ENCODE data around the gene EEF1AKMT2.
"Not testable (repeated sequence)": the region's sequence is repeated elsewhere in the genome, so short reads cannot be mapped to it uniquely, and the experiment has no call there.

The EEF1AKMT2 gene

DNA sequence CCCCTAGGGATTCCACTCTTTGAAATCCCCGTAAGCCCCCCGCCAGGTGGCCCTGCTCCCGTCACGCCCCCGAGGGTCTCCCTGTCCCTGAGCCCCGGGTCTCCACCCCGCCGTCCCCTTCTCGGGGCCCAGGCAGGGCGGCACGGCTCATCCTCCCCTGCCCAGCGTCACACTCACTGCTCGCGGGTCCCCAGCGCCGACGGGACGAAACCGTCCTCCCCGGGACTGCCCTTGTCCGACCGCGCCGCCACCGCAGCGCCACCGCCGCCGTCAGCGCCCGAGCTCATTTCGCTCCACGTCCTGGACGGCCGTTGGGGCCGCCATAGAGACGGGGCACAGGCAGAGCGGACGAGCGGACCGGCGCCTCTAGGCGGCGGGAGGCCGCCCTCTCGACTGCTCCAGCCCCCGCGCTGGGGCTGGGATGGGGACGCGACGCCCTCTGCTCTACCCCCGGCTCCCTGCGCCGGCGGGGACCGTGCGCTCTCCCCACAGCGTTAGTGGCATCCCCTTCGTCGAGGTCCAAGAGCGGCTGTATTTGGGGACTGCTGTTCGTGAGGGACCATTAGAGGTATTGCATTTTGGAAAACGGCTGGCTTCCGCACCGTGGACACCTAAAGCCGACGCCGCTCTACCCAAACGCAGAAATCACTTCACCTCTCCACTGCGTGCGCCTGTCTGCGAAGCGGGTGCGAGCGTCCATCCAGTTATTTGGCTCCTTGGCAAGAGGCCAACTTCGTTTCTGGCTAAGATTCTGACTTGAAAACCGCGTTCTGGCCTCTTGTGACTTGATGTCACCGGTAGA is at the start of gene EEF1AKMT2:
Gene EEF1AKMT2, minus strand, starts transcription at position 341 of the 802 bp plus-strand sequence. Its CDS starts 54 bp downstream, at position 287.
- peak; percentile 35 for DNase-seq (ENCODE audit: low read depth)

DNA sequence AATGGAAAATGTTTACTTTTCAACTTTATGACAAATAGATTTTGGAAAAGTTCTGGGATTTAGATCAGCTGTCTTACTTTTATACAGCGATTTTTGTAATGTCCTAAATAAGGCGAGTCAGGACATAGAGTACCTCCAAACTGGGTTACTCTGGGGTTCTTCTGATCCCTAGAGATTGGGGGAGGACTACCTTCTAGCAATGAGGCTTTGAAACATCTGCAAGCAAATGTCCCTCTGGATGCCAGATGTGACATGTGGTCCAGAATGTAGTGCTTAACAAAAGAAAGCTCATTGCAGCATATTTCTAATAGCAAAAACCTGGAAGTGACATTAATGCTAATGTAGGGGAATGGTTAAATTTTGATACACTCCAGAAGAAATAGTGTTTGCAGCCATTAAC is 46.0 kb upstream of the EEF1AKMT2 start:
- DNase-seq (ENCODE audit: low read depth) = no peak

DNA sequence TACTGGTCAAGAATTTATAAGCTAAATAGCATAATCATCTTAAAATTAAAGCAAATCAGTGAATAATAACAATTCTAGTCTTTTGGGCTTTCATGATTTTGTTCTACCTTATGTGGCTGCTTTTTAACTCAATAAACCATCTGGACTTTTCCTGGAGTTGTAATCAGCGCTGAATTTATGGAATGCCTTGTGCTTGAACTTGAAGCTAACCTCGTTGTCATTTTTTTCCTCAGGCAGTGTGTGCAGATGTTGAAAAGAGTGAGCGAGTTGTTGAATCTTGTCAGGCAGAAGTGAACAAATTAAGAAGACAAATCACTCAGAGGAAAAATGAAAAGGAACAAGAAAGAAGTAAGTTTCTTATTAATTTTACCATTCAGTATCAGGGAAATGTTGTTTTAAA is 39.4 kb upstream of the EEF1AKMT2 start:
- no peak for DNase-seq (ENCODE audit: low read depth)

DNA sequence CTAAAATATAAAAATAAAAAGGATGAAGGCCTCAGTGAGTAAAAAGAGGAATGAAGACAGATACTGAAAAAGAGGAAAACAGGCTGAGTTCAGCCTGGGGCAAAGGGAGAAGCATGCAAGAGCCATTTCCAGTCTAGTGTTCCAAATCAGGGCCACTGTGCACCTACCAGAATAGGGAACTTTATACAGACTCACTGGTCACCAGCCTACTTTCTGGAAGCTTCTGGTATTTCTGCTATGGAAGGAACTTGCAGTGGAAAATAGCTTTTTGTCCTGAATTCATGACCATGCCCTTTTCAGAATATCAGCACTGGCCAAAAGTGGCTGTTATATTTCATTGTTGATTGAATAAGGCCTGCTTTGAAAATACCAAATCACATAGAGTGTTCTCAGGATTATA is 38.8 kb upstream of the EEF1AKMT2 start:
- DNase-seq (ENCODE audit: low read depth) = no peak

DNA sequence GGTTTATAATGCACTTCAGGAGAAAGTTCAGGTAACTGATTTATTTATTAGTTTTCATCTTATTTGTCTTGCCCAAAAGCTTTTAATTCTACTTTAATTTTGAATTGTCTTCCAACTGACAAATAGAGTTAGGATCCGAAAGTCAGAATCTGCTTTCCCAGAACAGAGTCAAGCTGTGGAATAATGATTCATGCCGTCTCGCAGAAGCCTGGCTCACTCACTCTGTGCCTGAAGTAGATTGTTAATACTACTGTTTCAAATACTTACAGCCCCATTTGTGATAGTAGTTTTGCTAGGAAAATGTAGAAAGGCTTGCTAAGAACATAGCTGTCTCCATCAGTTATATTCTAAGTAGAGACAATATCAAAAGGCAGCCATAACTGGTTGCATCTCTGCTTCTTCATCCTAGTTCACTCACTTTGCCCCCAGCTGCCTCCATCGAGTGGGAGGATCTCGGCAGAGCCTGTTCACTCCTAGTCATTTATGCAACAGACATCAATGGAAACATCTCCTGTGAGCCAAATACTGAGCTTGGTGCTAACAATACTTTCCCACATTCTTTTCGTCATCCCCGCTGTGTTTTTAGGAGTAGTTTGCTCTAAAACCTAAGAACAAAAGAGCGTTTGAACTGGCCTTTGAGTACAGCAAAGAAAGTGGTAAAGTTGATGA is 37.9 kb upstream of the EEF1AKMT2 start:
- DNase-seq (ENCODE audit: low read depth) = no peak

DNA sequence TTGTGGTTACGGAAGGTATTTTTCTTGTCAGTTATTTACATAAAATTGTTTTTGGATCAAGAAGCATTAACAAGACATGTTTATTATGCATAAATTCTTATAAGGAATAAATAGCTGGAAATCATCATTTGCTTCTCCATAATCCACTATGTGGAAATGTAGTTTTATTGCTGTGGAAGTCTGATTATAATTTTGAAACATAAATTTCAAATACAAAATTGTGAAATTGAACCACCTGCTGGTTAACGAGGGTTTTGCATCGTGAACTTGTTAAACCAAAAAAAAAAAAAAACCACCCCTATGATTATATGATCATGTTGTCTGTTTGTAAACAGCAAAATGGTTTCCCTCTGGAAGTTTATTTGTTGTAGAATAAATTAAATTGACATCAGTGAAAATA is 35.8 kb upstream of the EEF1AKMT2 start:
- no peak for DNase-seq (ENCODE audit: low read depth)

DNA sequence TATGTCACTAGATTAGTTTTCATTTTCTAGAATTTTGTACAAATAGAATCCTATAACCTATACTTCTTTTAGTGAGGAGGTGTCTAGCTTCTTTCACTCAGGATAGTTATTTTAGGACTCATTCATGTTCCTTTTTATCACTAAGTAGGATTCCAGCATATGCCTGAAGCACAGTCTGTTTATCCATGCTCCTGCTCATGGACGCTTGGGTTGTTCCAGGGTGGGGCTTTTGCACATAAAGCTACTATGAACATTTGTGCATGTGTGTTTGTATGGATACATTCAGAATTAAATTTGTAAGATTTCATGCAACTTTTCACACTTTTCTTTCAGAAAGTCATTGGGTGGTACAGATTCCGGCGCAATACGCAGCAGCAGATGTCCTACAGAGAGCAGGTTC is 34.6 kb upstream of the EEF1AKMT2 start:
- DNase-seq (ENCODE audit: low read depth) = no peak

DNA sequence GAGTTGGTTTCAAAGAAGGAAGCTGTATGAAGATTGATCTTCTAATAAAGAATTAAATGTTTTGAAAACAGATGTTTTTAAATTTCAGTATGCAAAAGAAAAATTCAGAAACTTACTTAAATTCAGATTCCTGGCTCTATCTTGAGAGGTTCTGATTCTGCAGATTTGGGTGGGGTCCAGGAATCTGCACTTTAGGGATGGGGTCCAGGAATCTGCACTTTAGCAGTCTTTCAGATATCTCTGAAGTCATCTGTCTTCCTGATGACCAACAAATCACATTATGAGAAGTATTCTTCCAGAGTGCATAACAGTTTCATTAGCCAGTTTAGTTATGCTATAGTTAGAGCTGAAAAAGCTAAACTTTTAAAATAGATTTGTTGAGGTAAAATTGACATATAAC is 34.0 kb upstream of the EEF1AKMT2 start:
- DNase-seq (ENCODE audit: low read depth) = no peak

DNA sequence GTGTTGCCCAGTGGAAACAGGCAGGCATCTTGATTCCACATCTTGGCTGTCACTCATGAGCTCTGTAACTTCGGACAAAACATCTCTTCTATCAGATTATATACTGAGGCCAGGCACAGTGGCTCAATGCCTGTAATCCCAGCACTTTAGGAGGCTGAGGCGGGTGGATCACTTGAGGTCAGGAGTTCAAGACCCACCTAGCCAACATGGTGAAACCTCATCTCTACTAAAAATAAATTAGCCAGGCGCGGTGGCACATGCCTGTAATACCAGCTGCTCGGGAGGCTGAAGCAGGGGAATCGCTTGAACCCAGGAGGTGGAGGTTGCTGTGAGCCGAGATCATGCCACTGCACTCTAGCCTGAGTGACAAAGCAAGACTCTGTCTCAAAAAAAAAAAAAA is 33.2 kb upstream of the EEF1AKMT2 start:
- DNase-seq (ENCODE audit: low read depth) = not testable (repeated sequence)

DNA sequence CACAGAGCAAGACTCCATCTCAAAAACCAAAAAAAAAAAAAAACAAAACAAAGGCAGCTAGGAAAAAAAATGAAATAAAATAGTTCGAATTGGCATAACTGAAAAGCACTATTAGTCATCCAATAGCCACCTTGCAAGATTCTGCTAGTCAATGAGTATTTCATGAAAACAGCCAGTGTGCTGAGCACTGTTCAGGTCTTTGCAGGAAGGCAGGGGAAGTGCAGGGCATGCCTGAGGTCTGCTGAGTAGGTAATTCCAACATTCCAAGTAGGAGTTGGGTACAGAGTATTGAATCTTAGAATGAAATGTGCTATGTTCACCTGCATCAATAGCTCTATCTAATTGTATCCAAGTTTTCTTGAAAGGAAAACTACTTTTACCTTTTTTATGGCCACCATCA is 32.8 kb upstream of the EEF1AKMT2 start:
- no peak for DNase-seq (ENCODE audit: low read depth)

DNA sequence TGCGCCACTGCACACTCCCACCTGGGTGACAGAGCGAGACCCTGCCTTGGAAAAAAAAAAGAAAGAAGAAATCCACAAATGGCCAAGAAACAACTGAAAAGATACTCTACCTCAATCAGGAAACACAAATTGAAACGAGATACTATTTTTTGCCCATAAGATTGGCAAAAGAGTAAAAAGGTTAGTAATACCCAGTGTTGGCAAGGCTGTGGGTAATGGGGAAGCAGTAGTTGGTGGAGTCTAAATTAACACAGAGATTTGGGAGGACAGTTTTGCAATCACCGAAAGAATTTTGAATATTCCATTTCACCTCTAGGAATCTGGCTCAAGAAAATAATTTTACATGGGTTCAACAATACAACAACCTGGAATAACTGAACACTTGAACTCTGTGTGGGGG is 29.8 kb upstream of the EEF1AKMT2 start:
- no peak for DNase-seq (ENCODE audit: low read depth)

DNA sequence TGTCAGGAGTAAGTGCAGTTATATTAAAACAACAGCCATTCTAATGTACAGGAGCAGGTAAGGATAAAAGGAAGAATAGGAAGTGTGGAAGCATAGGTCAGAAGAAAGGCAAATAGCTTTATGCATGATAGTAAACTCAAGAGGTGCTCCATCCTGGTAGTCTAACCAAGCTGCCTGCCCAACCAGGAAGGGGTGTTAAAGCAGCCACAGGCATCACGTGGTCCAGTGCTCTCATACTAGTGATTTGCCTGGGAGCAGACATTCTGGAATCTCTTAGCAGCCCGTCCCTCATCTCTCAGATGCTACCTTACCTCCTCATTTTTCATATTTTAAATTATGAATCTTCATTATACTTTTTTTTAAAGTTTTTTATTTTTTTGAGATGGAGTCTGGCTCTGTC is 28.4 kb upstream of the EEF1AKMT2 start:
- DNase-seq (ENCODE audit: low read depth) = no peak

DNA sequence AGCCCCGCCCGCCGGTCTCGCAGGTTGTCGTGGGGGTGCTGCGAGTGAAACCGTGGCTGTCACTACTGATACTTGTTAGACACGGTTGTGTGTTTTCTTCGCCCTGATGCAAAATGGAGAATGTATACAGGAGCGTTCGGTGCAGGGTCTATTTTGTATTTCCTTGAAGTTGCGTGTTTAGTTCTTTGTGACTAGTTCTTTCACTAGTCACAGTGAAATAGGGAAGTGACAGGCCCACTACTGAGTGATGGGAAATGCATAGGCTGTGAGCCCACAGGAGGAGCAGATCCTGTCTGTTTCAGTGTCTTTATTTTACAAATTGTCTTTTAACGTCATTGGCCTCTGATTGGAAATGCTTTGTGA is 10.6 kb upstream of the EEF1AKMT2 start:
- no peak for DNase-seq (ENCODE audit: low read depth)

DNA sequence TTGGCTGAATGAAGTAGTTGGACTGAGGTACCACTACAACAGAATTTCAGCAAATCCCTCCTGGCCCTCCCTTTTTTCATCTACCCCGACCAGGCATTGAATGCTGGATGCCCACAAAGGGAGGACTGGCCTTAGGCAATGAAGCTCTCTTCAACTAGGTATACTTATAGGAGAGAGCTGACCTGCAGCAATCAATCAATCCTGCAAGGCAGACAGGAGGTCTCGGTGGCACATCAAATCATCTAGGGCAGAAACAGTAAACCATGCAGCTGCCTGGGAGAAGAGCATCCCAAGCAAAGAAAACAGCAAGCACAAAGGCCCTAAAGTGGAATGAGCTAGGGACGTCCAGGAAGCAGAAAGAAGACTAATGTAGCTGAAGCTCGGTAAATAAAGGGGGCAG is 7.5 kb upstream of the EEF1AKMT2 start:
- no peak for DNase-seq (ENCODE audit: low read depth)

DNA sequence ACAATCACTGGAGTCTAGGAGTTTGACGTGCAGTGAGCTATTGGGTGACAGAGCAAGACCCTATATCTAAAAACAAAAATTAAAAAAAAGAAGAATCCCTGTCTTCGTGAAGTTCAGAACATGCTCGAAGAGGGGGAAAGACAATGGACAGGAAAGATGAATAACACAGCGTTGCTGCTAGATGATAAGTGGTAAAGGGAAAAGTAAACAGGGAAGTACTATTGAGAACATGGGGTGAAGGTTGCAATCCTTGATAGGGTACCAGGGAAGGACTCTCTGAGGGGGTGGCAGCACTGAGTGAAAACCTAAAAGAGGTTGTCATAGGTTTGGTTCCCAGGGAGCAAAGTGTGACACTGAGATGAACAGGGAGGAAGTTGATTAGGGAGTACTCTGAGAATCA is 7.1 kb upstream of the EEF1AKMT2 start:
- no peak for DNase-seq (ENCODE audit: low read depth)

DNA sequence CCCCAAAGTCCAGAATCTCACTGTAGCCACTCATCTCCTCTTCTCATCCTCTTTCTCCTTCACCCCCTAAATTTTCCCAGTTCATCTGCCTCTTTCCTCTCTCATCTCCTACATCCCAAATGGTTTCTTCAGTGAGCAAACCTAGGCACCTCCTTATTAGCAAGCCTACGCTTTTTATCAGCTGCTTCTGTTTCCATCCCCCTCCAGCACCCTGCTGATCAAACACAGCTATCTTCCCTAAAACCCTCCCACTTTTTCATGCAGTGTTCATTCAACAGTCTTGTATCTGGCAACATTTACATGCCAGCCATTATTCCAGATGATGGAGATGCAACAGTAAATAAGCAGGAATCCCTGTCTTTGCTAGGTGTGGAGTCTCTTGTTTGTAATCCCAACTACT is 6.7 kb upstream of the EEF1AKMT2 start:
- no peak for DNase-seq (ENCODE audit: low read depth)

DNA sequence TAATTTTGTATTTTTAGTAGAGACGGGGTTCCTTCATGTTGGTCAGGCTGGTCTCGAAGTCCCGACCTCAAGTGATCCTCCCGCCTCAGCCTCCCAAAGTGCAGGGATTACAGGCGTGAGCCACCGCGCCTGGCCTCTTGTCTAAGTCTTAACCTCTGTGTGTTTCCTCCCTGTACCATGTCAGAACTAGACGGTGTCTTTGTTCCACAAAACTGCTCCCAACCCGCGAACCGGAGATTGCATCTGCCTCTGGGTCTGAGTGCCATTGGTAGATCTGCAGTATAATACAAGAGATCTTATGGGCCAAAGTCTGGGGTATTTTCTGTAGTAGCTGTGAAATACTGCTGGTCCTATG is 1.3 kb upstream of the EEF1AKMT2 start:
- no peak for DNase-seq (ENCODE audit: low read depth)

DNA sequence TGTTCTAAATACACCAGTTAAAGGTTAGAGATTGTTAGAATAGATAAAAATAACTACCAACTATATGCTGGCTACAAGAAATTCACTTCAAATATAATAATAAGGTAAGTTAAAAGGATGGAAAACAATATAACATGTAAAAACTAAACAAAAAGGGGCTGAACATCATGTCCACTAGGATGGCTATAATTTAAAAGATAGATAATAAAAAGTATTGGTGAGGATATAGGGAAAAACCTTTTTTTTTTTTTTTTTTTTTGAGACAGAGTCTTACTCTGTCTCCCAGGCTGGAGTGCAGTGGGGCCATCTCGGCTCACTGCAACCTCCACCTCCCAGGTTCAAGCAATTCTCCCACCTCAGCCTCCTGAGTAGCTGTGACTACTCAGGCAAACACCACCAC is 8.8 kb downstream of the EEF1AKMT2 start:
- not testable (repeated sequence) for DNase-seq (ENCODE audit: low read depth)

DNA sequence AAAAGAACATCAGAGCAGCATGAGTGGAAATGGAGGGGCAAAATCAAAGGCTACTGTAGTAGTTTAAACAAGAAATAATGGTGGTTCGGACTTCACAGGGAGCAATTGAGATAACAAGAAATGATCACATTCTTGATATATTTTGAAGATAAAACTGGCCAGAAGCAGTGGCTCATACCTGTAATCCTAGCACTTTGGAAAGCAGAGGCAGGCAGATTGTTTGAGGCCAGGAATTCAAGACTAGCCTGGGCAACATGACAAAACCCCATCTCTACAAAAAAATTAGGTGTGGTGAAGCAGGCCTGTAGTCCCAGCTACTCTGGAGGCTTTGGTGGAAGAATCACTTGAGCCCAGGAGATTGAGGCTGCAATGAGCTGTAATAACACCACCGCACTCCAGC is 22.9 kb downstream of the EEF1AKMT2 start:
- DNase-seq (ENCODE audit: low read depth) = no peak

DNA sequence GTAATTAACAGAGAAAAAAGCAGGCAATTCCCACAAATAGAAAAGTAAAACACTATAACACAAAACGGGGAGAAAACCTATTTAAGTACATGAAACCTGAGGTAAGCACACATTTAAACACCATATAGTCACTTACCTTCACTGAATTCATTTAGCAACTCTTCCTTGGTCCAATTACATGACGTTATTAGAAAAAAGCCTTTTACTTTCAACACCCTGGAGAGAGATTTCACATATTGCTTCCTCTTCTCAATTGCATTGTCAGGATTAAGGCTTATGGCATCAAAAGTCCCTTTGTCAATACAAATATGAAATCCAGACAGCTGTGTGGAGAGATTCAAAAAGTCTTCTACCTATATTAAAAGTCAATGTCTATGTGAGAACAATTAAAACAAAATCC is 26.4 kb downstream of the EEF1AKMT2 start:
- DNase-seq (ENCODE audit: low read depth) = no peak

DNA sequence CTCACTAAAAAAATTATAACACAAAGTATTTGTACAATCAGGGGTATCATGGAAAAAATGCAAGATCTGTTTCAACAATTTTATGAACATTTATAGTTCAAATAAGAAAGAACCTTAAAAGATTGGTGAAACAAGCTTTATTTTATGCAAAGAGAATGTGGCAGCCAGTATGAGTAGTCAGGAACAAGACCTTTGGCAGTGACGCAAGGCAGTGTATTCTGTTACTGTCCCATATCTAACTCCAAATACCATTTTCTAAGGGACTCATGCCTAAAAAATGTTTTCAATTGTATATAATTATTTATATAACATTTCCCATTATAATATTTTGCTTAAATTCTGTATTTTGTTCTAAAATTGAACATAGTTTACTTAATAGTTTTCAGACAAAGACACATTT is 28.4 kb downstream of the EEF1AKMT2 start:
- no peak for DNase-seq (ENCODE audit: low read depth)

DNA sequence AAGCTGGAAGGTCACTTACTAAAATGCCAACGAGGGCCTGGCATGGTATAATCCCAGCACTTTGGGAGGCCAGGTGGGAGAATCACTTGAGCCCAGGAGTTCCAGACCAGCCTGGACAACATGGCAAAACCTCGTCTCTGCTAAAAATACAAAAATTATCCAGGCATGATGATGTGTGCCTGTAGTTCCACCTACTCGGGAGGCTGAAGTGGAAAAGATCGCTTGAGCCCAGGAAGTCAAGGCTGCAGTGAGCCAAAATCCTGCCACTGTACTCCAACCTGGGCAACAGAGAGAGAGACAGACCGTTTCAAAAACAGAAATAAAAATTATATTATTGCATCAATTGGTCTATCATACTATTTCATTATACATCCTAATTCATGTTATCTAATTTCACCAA is 29.4 kb downstream of the EEF1AKMT2 start:
- DNase-seq (ENCODE audit: low read depth) = no peak

DNA sequence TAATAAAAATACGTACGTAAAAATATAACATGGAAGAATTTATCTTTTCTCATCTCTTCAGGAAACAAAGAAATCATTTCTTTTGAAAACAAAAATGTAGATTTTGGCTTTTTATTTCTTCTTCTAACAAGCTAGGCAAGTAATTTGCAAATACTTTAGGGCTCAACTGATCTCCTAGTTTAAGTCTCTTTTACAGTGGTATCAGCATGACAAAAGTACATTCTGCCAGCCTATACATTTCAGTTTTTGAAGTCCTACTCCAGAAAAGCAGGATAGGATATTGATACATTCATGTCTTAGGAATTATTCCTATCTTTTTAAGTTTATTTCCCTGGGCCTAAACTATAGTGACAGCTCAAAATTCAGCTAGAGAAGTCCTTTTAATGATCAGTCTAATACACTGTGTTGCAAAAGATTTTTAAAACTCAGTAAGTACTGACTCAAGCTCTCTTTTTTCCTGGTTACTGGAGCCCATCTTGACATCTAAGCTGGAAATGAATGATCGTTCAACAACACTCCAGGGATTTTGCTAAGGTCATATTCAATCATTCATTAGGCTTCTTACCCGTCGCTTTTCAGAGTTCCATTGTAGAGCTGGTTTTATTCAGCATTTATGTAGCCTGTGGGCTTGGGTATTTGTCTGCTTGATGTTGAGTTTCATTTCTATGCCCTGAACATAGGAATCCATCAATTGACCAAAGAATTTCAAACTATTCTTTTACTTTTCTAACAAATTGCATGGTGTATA is 35.4 kb downstream of the EEF1AKMT2 start:
- no peak for DNase-seq (ENCODE audit: low read depth)
